Glomerular visceral epithelial cell (primary cell): Measurements from ENCODE around the gene TRPC3.
"Not testable (repeated sequence)": the region's sequence is repeated elsewhere in the genome, so short reads cannot be mapped to it uniquely, and the experiment has no call there.

ENCODE experiments used
- DNase-seq: peaks from one replicate; pipeline ENCODE4 v3.0.0-alpha.2; 2016; ENCODE audit errors: extremely low spot score

TRPC3 gene

GRCh38 chr4:121946644-121947043 is 5.2 kb downstream of the TRPC3 start:
- no peak for DNase-seq

GRCh38 chr4:121943941-121944340 is 7.9 kb downstream of the TRPC3 start:
- no peak for DNase-seq

GRCh38 chr4:121939690-121940089 is 12.2 kb downstream of the TRPC3 start:
- no peak for DNase-seq

- DNase-seq = no peak
Observed at GRCh38 chr4:121938282-121939092, 13.4 kb downstream of the TRPC3 start.

- DNase-seq = no peak
Observed at GRCh38 chr4:121936101-121936500, 15.8 kb downstream of the TRPC3 start.

- DNase-seq = no peak
Observed at GRCh38 chr4:121934635-121935034, 17.2 kb downstream of the TRPC3 start.

GRCh38 chr4:121932212-121932974 is 19.5 kb downstream of the TRPC3 start:
- no peak for DNase-seq

GRCh38 chr4:121930304-121930703 is 21.6 kb downstream of the TRPC3 start:
- no peak for DNase-seq

- DNase-seq = no peak
Observed at GRCh38 chr4:121927948-121928347, 23.9 kb downstream of the TRPC3 start.

GRCh38 chr4:121926490-121926889 is 25.4 kb downstream of the TRPC3 start:
- DNase-seq = not testable (repeated sequence)

- DNase-seq = no peak
Observed at GRCh38 chr4:121923306-121923705, 28.6 kb downstream of the TRPC3 start.

GRCh38 chr4:121913667-121914066 is 38.2 kb downstream of the TRPC3 start:
- DNase-seq = no peak

GRCh38 chr4:121908346-121908745 is 43.5 kb downstream of the TRPC3 start:
- no peak for DNase-seq

GRCh38 chr4:121900132-121900983 is 51.5 kb downstream of the TRPC3 start:
- DNase-seq = peak; percentile 59

- DNase-seq = no peak
Observed at GRCh38 chr4:121898150-121898549, 53.7 kb downstream of the TRPC3 start.

- DNase-seq = no peak
Observed at GRCh38 chr4:121888134-121888533, 63.7 kb downstream of the TRPC3 start.

GRCh38 chr4:121885115-121885514 is 66.7 kb downstream of the TRPC3 start:
- DNase-seq = no peak

GRCh38 chr4:121881158-121881557 is 70.7 kb downstream of the TRPC3 start:
- no peak for DNase-seq

GRCh38 chr4:121879135-121879534 is 72.7 kb downstream of the TRPC3 start:
- DNase-seq = no peak

- no peak for DNase-seq
Observed at GRCh38 chr4:121877041-121877773, 74.7 kb downstream of the TRPC3 start.

GRCh38 chr4:121876070-121876469 is 75.8 kb downstream of the TRPC3 start:
- no peak for DNase-seq
